Neural progenitor cell (in vitro differentiated cells): Measurements from ENCODE around the gene CXCR3.

Source experiments
- EZH2 ChIP-seq: fragments of 200-600 bp; sonication (generic); IDR thresholded peaks from 2 replicates; pipeline ENCODE4 v1.6.1; 2017; ENCODE audit warnings: antibody characterized with exemption, mild to moderate bottlenecking, moderate library complexity
- TF ChIP-seq, protein P1 (sequence below): fragments of 200-600 bp; sonication (generic); IDR thresholded peaks from 2 replicates; pipeline ENCODE4 v1.5.1; 2017; ENCODE audit warnings: antibody characterized with exemption, mild to moderate bottlenecking

DNA sequence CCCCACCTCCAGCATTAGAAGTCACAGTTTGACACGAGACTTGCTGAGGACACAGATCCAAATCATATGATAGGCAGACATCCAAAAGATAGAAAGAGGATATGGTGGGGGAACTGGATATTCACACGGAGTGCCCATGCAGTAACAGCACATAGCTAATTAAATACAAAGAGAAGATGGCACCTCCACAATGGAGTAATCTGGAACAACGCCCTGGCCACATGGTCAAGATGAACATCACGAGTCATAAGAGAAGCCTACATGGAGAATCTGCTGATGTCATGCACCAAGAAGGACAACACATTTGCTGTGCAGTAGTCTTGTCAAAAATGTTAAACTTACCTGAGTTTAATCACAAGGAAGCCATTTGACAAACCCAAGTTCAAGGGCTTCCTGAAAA lies 39.0 kb upstream of the CXCR3 start:
- TF ChIP-seq, protein P1, sequence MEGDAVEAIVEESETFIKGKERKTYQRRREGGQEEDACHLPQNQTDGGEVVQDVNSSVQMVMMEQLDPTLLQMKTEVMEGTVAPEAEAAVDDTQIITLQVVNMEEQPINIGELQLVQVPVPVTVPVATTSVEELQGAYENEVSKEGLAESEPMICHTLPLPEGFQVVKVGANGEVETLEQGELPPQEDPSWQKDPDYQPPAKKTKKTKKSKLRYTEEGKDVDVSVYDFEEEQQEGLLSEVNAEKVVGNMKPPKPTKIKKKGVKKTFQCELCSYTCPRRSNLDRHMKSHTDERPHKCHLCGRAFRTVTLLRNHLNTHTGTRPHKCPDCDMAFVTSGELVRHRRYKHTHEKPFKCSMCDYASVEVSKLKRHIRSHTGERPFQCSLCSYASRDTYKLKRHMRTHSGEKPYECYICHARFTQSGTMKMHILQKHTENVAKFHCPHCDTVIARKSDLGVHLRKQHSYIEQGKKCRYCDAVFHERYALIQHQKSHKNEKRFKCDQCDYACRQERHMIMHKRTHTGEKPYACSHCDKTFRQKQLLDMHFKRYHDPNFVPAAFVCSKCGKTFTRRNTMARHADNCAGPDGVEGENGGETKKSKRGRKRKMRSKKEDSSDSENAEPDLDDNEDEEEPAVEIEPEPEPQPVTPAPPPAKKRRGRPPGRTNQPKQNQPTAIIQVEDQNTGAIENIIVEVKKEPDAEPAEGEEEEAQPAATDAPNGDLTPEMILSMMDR = no peak
- no peak for TF ChIP-seq EZH2
